A549 treated with Mapracorat at 1 μM for 4 hours (cell line): Measurements from ENCODE around the gene ACD. TPM values are rescaled to one million over a fixed set of nuclear protein-coding genes. Genes with fewer than 3 reads are reported as not detected.

Experiments
- total RNA-seq: library from RNA; stranded (reverse); fragments of 200-300 nt; extraction: Qiagen RNA extraction; gene quantifications from 5 replicates; pipeline ENCODE4 v1.2.3, GENCODE V29; 2022

The ACD gene
- total RNA-seq, result 25.9 to 36.9 TPM (median 36.1 TPM) in 5 replicates

GRCh38 chr16:67659675-67660563 is at the start of gene ACD:
Gene ACD (minus strand): TSS chr16:67660260. CDS start chr16:67660220, 40 bp downstream.

GRCh38 chr16:67666559-67667452 is 6.7 kb upstream of the ACD start, which contains the start of the genes C16orf86 and ENKD1:
Gene C16orf86 (plus strand): TSS chr16:67666814. CDS start chr16:67666971, 157 bp downstream.
Gene ENKD1 (minus strand): TSS chr16:67666750. CDS start chr16:67666442, 308 bp downstream.

GRCh38 chr16:67660564-67661028 is 536 bp upstream of the ACD start, which contains the start of gene PARD6A:
Gene PARD6A (plus strand): TSS chr16:67660960. CDS start chr16:67661039, 79 bp downstream.

Other genes with a start within 250 kb of the ACD start
- 4.8 to 8.1 TPM (median 7.1 TPM) in 5 replicates for gene ZDHHC1, start 243.8 kb downstream of the ACD start, total RNA-seq
- gene HSD11B2, start 229.1 kb downstream of the ACD start, total RNA-seq, result 1.6 to 2.4 TPM (median 2.1 TPM) in 5 replicates
- 100 to 121 TPM (median 111 TPM) in 5 replicates for gene ATP6V0D1, start 179.1 kb downstream of the ACD start, total RNA-seq
- not detected in 5 replicates for gene AGRP, start 176.7 kb downstream of the ACD start, total RNA-seq
- 32.3 to 47.7 TPM (median 41.4 TPM) in 5 replicates for gene RIPOR1, start 131.4 kb downstream of the ACD start, total RNA-seq
- 32.0 to 34.9 TPM (median 33.5 TPM) in 5 replicates for gene CTCF, start 97.7 kb downstream of the ACD start, total RNA-seq
- 1.3 to 3.5 TPM (median 2.1 TPM) in 5 replicates for gene CARMIL2, start 15.1 kb downstream of the ACD start, total RNA-seq
- gene PARD6A, start 700 bp upstream of the ACD start, total RNA-seq, result 1.3 to 2.8 TPM (median 2.2 TPM) in 5 replicates
- gene ENKD1, start 6.5 kb upstream of the ACD start, total RNA-seq, result 6.9 to 12.7 TPM (median 10.0 TPM) in 5 replicates
- 0.13 to 0.30 TPM in 2 of 5 replicates, not detected in the others for gene C16orf86, start 6.6 kb upstream of the ACD start, total RNA-seq
- gene GFOD2, start 59.1 kb upstream of the ACD start, total RNA-seq, result 15.7 to 16.7 TPM (median 15.9 TPM) in 5 replicates
- 8.0 to 9.6 TPM (median 8.5 TPM) in 5 replicates for gene RANBP10, start 146.3 kb upstream of the ACD start, total RNA-seq
- gene TSNAXIP1, start 146.6 kb upstream of the ACD start, total RNA-seq, result 0.39 to 0.64 TPM (median 0.47 TPM) in 5 replicates
- 24.3 to 41.1 TPM (median 39.8 TPM) in 5 replicates for gene THAP11, start 182.1 kb upstream of the ACD start, total RNA-seq
- gene NUTF2, start 186.7 kb upstream of the ACD start, total RNA-seq, result 226 to 277 TPM (median 235 TPM) in 5 replicates
- 23.7 to 32.7 TPM (median 28.6 TPM) in 5 replicates for gene CENPT, start 187.4 kb upstream of the ACD start, total RNA-seq
- gene EDC4, start 212.8 kb upstream of the ACD start, total RNA-seq, result 53.8 to 72.4 TPM (median 64.2 TPM) in 5 replicates
- gene NRN1L, start 224.6 kb upstream of the ACD start, total RNA-seq, result 0.29 TPM in 1 of 5 replicates, not detected in the others
- 11.1 to 17.4 TPM (median 14.4 TPM) in 5 replicates for gene PSKH1, start 233.0 kb upstream of the ACD start, total RNA-seq